GM18517 (cell line): Measurements from ENCODE around the gene TEPSIN.

Source experiments
- ATAC-seq: cut with Tn5 transposase; IDR thresholded peaks from one replicate; pipeline ENCODE4 v1.9.1; 2021; ENCODE audit warnings: mild to moderate bottlenecking, moderate library complexity; ENCODE audit not compliant: unreplicated experiment

Gene TEPSIN

DNA sequence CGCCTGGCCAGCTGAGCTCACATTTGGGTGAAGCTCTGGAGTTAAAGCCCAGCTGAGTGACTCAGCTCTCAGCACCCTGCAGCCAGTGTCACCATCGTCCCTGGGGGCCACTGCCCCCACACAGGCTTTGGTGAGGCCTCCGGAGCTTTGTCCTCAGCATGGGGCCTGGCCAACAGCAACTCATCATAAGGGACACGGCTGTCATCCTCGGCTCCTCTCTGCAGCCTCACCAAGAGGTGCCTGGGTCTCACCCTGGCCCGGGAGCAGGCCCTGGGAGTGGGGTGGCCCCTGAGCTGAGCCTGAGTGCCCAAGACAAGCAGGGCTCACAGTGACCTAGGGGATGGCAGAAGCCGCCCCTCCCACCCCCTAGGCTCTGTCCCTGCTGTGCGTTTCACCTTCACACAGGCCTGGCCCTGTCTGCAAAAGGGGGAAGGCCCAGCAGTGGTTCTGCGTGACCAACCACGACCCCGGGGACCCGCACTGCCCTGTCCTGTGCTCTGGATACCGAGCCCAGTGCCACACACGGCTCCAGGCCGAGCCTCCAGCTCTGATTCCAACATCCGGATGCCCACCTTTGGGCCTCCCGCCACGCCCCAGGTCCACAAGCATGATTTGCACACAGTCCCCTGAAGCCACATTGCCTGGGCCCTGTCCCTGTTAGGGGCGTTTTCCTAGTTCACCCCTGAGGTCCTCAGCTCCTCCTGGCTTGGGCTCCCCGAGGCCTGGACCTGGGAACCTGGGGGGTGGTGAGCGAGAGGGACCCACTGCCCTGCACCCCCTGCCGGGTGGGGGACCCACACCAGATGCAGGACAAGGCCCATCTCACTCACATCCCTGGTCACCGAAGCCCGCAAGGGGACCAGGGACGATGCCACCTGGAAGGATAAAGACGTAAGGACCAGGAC, 51.0 kb downstream of the TEPSIN start:
- ATAC-seq: no peak

DNA sequence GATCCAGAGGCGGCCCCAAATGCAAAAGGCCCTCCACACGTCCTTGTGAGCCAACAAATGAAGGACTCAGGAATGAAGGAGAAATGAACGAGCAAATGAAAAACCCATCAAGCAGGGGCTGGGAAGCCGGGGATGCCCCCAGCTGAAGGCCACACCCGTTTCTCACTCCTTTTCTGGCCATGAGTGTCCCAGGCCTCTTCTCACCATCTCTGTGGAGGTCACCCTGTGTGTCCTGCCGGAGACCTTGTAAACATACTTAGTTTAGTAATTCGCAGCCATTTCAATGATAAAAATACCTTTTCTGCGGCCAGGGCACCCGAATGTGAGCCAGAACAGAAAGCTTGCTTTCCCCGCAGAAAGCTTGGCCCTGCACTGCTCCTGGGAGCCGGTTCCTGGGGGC, 51.7 kb downstream of the TEPSIN start:
- ATAC-seq: no peak

DNA sequence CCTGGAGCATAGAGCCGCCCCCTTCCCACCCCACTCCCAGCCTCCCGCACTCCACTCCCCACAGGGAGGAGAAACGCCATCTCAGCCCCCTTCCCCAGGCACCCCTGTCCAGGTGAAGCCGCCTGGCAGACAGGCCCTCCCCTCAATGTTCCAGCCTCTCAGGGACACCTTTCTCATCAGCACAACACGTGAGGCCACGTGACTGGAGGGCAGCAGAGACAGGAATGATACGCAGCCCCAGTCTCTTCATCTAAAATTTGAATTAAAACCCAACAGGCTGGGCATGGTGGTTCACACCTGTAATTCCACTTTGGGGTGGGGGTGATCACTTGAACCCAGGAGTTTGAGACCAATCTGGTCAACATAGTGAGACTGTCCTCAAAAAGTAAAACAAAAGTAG, 52.7 kb downstream of the TEPSIN start:
- no peak for ATAC-seq

DNA sequence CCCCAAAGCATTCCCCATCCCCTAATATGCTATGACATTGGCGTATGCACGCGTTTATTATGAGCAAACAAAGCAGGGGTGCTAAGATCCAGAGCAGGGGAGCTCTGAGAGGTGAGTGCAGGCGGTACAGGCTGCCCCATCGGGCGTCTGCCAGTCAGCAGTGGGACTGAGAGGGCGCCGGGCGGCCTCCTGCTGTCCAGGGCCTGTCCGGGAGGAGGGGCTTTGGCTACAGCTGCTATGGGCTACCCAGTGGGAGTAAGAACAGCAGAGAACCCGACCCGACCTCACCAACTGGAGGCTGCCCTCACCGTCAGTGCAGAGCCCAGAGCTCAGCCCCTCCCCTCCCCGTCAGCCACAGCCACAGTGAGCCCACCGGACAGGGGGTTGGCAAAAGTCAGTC, 54.3 kb downstream of the TEPSIN start:
- no peak for ATAC-seq

DNA sequence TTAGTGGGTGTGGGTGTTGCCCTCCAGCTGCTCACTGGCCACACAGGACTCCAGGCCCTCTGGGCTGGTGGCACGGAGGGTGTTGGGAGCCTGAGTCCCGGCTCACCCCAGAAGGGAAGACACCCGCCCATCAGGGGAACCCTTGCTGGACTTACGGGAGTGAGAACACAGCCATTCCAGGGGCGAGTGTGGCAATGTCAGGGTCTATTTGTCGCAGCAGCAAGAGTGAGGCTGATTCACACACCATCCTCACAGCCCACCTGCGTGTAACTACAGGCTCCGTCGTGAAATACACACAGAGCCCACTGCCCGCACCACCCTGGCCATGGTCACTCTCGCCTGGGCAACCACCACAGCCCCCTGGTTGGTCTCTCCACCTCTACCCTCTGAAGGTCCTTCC, 55.0 kb downstream of the TEPSIN start:
- ATAC-seq: no peak

DNA sequence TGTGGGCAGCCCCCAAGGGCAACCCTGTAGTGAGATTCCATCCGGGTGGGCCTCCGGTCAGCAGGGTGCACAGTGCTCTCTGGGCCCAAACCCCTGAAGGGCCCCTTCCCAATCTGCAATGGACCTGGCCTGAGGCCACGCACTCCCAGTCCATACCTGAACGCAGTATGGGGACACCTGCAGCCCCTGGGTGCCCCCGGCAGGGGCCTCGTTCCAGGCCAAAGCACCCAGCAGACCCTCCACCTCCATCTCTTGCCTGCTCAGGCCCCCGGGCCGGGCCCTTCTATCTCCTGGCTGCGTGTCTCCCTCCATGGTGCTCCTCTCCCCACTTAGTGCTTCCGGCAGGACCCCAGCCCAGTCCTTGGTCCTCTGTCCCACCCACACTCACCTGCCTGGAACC, 55.5 kb downstream of the TEPSIN start:
- no peak for ATAC-seq

DNA sequence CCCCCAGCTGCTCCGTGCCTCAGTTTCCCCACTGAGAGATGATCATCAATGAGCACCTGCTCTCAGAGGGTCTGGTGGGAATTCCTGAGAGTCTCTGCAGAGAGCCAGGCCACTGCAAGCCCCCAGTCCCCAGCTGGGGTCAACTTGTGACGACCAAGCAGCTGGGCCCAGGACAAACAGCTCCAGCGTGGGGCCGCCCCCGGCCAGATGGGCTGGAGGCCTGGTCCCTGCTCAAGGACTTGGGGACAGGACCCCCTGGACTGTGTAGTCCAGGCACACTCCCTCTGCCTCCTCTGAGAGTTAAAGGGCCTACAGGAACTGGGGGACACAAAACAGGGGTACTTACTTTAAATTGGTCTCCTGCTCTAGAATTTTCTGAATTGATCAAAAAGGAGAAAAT, 56.3 kb downstream of the TEPSIN start:
- no peak for ATAC-seq

DNA sequence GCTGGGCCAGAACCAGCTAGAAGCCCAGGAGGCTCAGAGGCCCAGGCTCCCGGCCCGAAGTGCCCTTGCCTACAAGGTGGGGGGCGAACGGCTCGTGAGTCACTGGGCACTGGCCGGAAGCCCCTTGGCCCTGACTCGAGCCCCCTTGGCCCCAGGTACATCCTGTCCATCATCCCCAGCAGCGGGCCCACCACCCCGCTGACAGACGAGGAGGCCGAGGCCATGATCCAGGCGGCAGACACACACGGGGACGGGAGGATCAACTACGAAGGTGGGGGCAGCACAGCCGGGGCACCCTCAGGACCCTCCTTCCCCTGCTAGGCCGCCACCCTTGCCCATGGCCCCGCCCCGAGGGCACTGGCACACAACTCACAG, 57.1 kb downstream of the TEPSIN start:
- no peak for ATAC-seq

DNA sequence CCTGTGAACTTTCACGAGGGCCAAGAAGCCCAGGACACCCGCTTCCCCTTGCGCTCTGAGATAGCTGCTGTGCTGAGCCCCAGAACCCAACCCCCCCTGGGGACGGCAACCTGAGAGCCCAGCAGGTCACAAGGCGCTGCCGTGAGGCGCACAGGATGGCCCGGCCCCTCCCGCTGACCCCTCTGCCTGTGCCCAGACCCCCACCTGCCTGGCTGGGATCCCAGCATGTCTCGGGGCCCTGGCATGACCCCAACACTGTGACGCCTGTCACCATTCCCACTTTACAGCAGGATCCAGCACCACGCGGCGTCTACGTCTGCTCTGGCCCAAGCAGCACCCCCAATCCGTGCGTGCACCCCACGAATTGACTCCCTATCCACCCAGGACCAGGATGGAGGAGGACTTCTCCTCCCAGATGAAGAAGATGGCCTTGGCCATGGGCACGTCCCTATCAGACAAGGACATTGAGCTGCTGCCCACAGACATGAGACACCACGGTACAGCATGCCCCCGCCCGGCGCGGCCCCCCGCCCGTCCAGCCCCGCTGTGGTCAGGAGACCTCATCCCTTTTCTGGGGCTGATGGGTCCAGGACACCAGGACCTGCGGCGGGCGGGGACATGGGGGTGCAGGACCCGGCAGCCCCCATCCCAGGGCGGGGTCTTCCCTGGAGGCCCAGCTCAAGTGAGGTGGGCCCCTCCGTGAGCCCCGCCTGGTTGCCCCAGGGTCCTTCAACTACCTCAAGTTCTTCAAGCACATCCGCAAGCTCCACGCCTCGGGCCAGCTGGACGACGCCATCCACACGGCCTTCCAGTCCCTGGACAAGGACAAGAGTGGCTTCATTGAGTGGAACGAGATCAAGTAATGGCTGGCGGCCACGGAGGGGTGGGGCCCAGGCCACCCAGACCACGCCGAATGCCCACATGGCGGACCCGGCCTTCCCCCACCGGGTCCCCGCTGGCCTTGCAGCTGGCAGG, 57.7 kb downstream of the TEPSIN start:
- no peak for ATAC-seq

DNA sequence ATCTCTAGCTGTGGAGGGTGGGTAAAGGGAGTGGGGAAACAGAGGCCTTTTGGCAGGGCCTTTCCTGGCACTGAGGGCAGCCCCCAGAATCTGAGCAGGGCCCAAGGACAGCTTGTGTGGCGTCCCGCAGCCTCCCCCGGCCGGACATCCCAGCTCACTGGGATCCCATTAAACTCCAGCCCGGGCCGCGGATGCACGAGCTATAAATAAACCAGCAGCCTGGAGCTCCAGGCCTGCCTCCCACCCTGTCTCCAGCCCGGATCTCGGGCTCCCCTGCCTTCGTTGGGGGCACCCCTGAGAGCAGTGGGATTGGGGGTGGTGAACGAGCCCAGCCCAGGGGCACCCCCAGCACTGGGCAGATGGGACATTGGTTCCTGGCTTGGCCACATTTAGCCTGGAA, 59.0 kb downstream of the TEPSIN start:
- no peak for ATAC-seq

DNA sequence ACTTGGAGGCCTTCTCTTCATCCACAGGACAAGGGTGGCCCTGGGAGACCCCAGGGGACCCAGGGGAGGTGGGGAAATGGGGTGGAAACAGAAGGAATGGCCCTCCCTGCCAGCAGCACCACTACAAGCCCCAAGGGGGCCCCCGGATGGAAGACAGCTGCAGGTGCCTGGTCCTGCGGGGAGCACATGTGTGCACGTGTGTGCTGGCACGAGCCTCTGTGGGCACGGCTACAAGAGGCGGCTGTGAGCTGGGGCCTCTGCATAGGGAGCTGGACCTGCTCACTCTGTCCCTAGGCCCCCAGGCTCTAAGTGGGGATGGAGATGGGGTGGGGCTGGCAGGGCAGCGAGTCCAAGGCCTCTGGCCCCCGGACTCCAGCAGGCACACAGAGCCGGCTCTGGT, 59.6 kb downstream of the TEPSIN start:
- ATAC-seq: no peak
